Liver (tissue), 9 donors: Measurements from ENCODE around the gene ACTL9. TPM values are rescaled to one million over a fixed set of nuclear protein-coding genes. Genes with fewer than 3 reads are reported as not detected.
"Not testable (repeated sequence)": the region's sequence is repeated elsewhere in the genome, so short reads cannot be mapped to it uniquely, and the experiment has no call there.

Source experiments
- DNase-seq: peaks from one replicate; pipeline ENCODE4 v3.0.0-alpha.2; 2017; ENCODE audit warnings: low spot score
- H3K27ac ChIP-seq, 2 donors: one replicate each; pipeline ENCODE4 v1.7.0; 2013; ENCODE audit warnings: inconsistent platforms in 2 of 2, low read length in 2 of 2, control low read depth in 1 of 2, low read depth in 1 of 2, mild to moderate bottlenecking in 1 of 2
- H3K27me3 ChIP-seq, 4 donors: one replicate each; pipeline versions ENCODE4 v1.6.1 to v1.7.0; 2013; ENCODE audit warnings: low read length in 3 of 4, inconsistent platforms in 1 of 4, mild to moderate bottlenecking in 1 of 4, moderate library complexity in 1 of 4; ENCODE audit not compliant: control insufficient read depth in 4 of 4, insufficient read depth in 4 of 4
- H3K36me3 ChIP-seq, 4 donors: one replicate each; pipeline versions ENCODE4 v1.6.1 to v1.7.0; 2013; ENCODE audit warnings: low read length in 3 of 4, mild to moderate bottlenecking in 3 of 4, low read depth in 1 of 4, moderate library complexity in 1 of 4; ENCODE audit not compliant: control insufficient read depth in 4 of 4, insufficient read depth in 3 of 4
- H3K4me1 ChIP-seq, 4 donors: one replicate each; pipeline versions ENCODE4 v1.6.1 to v1.7.0; 2013; ENCODE audit warnings: low read length in 3 of 4, mild to moderate bottlenecking in 3 of 4, moderate library complexity in 1 of 4; ENCODE audit not compliant: control insufficient read depth in 4 of 4, insufficient read depth in 4 of 4
- H3K4me3 ChIP-seq, 3 donors: one replicate each; pipeline versions ENCODE4 v1.6.1 to v1.7.0; 2013; ENCODE audit warnings: low read length in 3 of 3, control low read depth in 1 of 3, low read depth in 1 of 3, mild to moderate bottlenecking in 1 of 3
- H3K9ac ChIP-seq, 2 donors: one replicate each; pipeline ENCODE4 v1.7.0; 2013; ENCODE audit warnings: low read length in 2 of 2, mild to moderate bottlenecking in 2 of 2, moderate library complexity in 2 of 2, control low read depth in 1 of 2, low read depth in 1 of 2
- H3K9me3 ChIP-seq, 4 donors: one replicate each; pipeline versions ENCODE4 v1.6.1 to v1.7.0; 2013; ENCODE audit warnings: low read length in 3 of 4; ENCODE audit not compliant: control insufficient read depth in 4 of 4
- ATF3 ChIP-seq: IDR thresholded peaks from 2 replicates; pipeline ENCODE4 v1.6.1; 2016; ENCODE audit warnings: antibody characterized with exemption
- CTCF ChIP-seq: fragments of 150-350 bp; IDR thresholded peaks from 2 replicates; pipeline ENCODE4 v1.5.1; 2017; ENCODE audit warnings: improper control_type of control experiment, low read depth, low read length; ENCODE audit not compliant: missing input control
- EGR1 ChIP-seq, 2 donors: IDR thresholded peaks; 2 replicates each; pipeline ENCODE4 v1.6.1; 2016 to 2018; ENCODE audit warnings: antibody characterized with exemption in 2 of 2, low read depth in 2 of 2
- FOXA1 ChIP-seq: IDR thresholded peaks from 2 replicates; pipeline ENCODE4 v1.6.1; 2016; ENCODE audit warnings: antibody characterized with exemption
- GABPA ChIP-seq, 2 donors: IDR thresholded peaks in 1 of 2; conservative IDR thresholded peaks in 1 of 2; 2 replicates each; pipeline ENCODE4 v1.6.1; 2016; ENCODE audit warnings: antibody characterized with exemption in 2 of 2, mild to moderate bottlenecking in 1 of 2, moderate library complexity in 1 of 2
- HNF4A ChIP-seq, 2 donors: conservative IDR thresholded peaks; 2 replicates each; pipeline ENCODE4 v1.6.1; 2016; ENCODE audit warnings: antibody characterized with exemption in 2 of 2, mild to moderate bottlenecking in 2 of 2
- HNF4G ChIP-seq: IDR thresholded peaks from 2 replicates; pipeline ENCODE4 v1.6.1; 2016; ENCODE audit warnings: antibody characterized with exemption
- JUND ChIP-seq, 2 donors: IDR thresholded peaks; 2 replicates each; pipeline ENCODE4 v1.6.1; 2016; ENCODE audit warnings: antibody characterized with exemption in 2 of 2
- MAX ChIP-seq: IDR thresholded peaks from 2 replicates; pipeline ENCODE4 v1.6.1; 2016; ENCODE audit warnings: antibody characterized with exemption
- RAD21 ChIP-seq, 2 donors: IDR thresholded peaks; 2 replicates each; pipeline ENCODE4 v1.6.1; 2016; ENCODE audit warnings: antibody characterized with exemption in 2 of 2, mild to moderate bottlenecking in 2 of 2
- REST ChIP-seq: IDR thresholded peaks from 2 replicates; pipeline ENCODE4 v1.6.1; 2016; ENCODE audit warnings: antibody characterized with exemption, mild to moderate bottlenecking
- SP1 ChIP-seq: IDR thresholded peaks from 2 replicates; pipeline ENCODE4 v1.6.1; 2018; ENCODE audit warnings: antibody characterized with exemption, mild to moderate bottlenecking
- TAF1 ChIP-seq: conservative IDR thresholded peaks from 2 replicates; pipeline ENCODE4 v1.6.1; 2016; ENCODE audit warnings: antibody characterized with exemption, mild to moderate bottlenecking
- YY1 ChIP-seq: IDR thresholded peaks from 2 replicates; pipeline ENCODE4 v1.6.1; 2016; ENCODE audit warnings: antibody characterized with exemption, mild to moderate bottlenecking
- ZBTB33 ChIP-seq: IDR thresholded peaks from 2 replicates; pipeline ENCODE4 v1.6.1; 2016; ENCODE audit warnings: antibody characterized with exemption
- WGBS: extraction: QIAGEN DNeasy Blood & Tissue Kit; methylation state at CpG from one replicate; pipeline ENCODE4 v1.1.7; 2013; 5-methylcytosine and 5-hydroxymethylcytosine counted together
- polyA plus RNA-seq, 2 donors: library from polyadenylated mRNA; stranded (reverse) in 1 of 2; unstranded in 1 of 2; fragments of 200-250 nt in 1 of 2; fragments of >200 nt in 1 of 2; fragmentation: Nextera tagmentation in 1 of 2; extraction: Ambion mirVana in 1 of 2; gene quantifications; one replicate each; pipeline versions ENCODE4 v1.2.1 to v1.2.3, GENCODE V29; 2013 to 2015
- total RNA-seq, 2 donors: library from RNA; depleted of rRNA; stranded (reverse); fragments of >200 nt; gene quantifications; one replicate each; pipeline ENCODE4 v1.2.3, GENCODE V29; 2014
- donor health status: healthy.
- donor health status: healthy.
- donor health status: healthy.
- donor health status: healthy.
- donor health status: healthy.

Gene ACTL9
- total RNA-seq (not detected), polyA plus RNA-seq (not detected)

- no peak for DNase-seq
- TF ChIP-seq RAD21 (IDR thresholded peaks at IDR 0.05) (no peak), CTCF (no peak), YY1 (no peak), HNF4G (no peak), HNF4A (conservative IDR thresholded peaks at IDR 0.05) (no peak), GABPA (IDR thresholded peaks at IDR 0.05 in 1 of 2, conservative IDR thresholded peaks at IDR 0.05 in 1 of 2) (no peak), TAF1 (no peak), MAX (no peak), ATF3 (no peak), ZBTB33 (no peak)
- WGBS, result 59% methylated on average over 23 of the region's 23 CpGs
Measured at GRCh38 chr19:8698433-8699063, at the start of gene ACTL9. Gene ACTL9, minus strand, starts transcription at chr19:8698795. Its CDS starts 94 bp downstream, at chr19:8698701.

GRCh38 chr19:8739291-8740065 is 40.9 kb upstream of the ACTL9 start:
- WGBS, result 91% methylated on average over 39 of the region's 55 CpGs
- H3K9ac ChIP-seq, H3K36me3 ChIP-seq, DNase-seq, H3K9me3 ChIP-seq, H3K27ac ChIP-seq, H3K27me3 ChIP-seq, H3K4me3 ChIP-seq, H3K4me1 ChIP-seq: not testable (repeated sequence)

More at GRCh38 chr19:8698433-8699063, at the start of gene ACTL9:
- Histone ChIP-seq H3K9ac (no peak within 1 kb of the TSS), H3K27me3 (peaks cover 0 to 6% (median 2%) of the 10 kb centered on the region in 4 donors), H3K4me1 (no peaks in the 10 kb centered on the region), H3K4me3 (no peak within 1 kb of the TSS), H3K36me3 (no peaks in the 10 kb centered on the region), H3K9me3 (no peaks in the 10 kb centered on the region), H3K27ac (no peak within 1 kb of the TSS)

- H3K4me1 ChIP-seq, result no peaks in the 10 kb centered on the region
- whole genome bisulfite sequencing, result 79% methylated on average over 8 of the region's 8 CpGs
- no peak overlapping the region for H3K4me3 ChIP-seq
- H3K27me3 ChIP-seq, result no peaks in the 10 kb centered on the region
- H3K36me3 ChIP-seq, result no peaks in the 10 kb centered on the region
- H3K9ac ChIP-seq, result no peak overlapping the region
- DNase-seq, result no peak
- H3K27ac ChIP-seq, result no peak overlapping the region
- H3K9me3 ChIP-seq, result no peaks in the 10 kb centered on the region
- no peak for TF ChIP-seq HNF4A (conservative IDR thresholded peaks at IDR 0.05)
- no peak for TF ChIP-seq FOXA1
- no peak for TF ChIP-seq JUND (IDR thresholded peaks at IDR 0.05)
- TF ChIP-seq ATF3, result no peak
- TF ChIP-seq SP1, result no peak
- no peak for TF ChIP-seq REST
- TF ChIP-seq TAF1, result no peak
- no peak for TF ChIP-seq HNF4G
- TF ChIP-seq RAD21 (IDR thresholded peaks at IDR 0.05), result no peak
- TF ChIP-seq EGR1 (IDR thresholded peaks at IDR 0.05; ENCODE audit: low read depth in 2 of 2), result no peak
Measured at GRCh38 chr19:8738377-8738776, 39.8 kb upstream of the ACTL9 start.
